HG02884 (cell line): Measurements from ENCODE around the gene MLKL.
"Not testable (repeated sequence)": the region's sequence is repeated elsewhere in the genome, so short reads cannot be mapped to it uniquely, and the experiment has no call there.

ENCODE experiments used
- ATAC-seq: cut with Tn5 transposase; IDR thresholded peaks from one replicate; pipeline ENCODE4 v1.9.1; 2021; ENCODE audit warnings: mild to moderate bottlenecking, moderate library complexity; ENCODE audit not compliant: unreplicated experiment

Gene MLKL

GRCh38 chr16:74700116-74700437, 585 bp downstream of the MLKL start:
- no peak for ATAC-seq

- no peak for ATAC-seq
Observed at GRCh38 chr16:74699666-74700065, 996 bp downstream of the MLKL start.

- no peak for ATAC-seq
Observed at GRCh38 chr16:74698222-74698621, 2.4 kb downstream of the MLKL start.

- ATAC-seq, result peak; percentile 90
Observed at GRCh38 chr16:74695450-74696422, 4.9 kb downstream of the MLKL start.

DNA sequence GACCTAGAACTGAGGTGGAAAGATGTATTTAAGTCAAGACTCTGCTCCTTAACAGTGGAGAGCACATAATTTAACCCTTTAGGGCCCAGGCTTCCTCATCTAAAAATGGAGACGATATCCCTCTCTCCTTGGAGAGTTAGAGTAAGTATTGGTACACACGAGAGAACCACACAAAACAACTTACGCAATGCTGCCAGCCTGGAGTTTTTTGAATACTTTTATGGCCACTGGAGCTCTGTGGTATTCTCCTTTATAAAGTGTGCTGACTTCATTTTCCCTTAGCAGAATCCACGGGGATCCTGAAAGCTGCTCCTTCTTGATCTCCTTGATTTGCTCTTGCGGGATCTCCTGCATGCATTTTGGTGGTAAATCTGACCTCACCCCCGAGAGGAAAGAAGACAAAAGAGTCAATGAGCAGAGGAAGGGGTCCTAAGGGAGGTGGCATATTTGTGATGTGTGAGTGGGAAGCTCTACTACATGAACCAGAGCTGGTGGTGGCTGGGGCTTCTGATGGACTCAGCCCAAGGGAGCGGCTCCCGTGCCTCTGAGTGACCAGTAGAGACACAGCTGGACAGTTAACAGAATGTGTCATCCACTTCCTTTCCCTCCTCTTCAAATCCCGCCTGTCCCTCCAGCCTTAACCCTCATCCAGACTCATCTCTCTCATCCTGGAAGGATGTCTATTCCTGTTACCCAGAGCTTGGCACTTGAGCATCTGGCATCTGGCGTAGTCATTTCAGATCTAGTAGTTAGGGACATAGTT, 9.4 kb downstream of the MLKL start:
- no peak for ATAC-seq

DNA sequence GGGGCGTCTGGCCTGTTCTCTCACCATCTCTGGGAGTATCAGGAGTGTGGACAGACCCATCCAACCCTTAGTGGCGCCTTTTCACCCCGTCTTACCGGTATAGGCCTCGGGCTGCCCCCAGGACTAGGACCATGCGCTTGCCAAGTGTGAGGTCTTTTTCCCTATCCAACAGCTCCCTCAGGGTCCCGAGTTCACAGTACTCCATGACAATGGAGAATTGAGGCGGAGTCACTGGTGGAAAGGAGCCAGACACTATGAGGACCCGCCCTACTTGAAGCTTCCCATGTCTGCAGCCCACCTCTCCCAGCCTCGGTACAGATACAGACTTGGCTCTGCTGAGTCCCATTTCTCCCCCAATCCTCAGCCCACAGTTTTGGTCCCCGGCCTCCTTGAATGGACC, 18.1 kb downstream of the MLKL start:
- no peak for ATAC-seq

DNA sequence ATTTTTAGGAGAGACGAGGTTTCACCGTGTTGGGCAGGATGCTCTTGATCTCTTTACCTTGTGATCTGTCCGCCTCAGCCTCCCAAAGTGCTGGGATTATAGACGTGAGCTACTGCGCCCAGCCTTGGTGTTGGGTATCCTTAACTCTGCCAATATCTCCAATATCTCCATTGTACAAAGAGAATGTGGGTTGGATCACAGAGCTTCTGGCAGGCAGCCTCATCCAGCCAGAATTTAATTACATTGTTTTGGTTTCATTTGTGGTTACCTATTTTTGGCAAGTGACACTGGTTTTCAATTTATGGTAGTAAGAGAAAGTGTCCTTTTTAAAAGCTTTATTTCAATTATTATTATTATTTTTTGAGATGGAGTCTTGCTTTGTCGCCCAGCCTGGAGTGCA, 20.0 kb downstream of the MLKL start:
- no peak for ATAC-seq

GRCh38 chr16:74679983-74680382, 20.7 kb downstream of the MLKL start:
- no peak for ATAC-seq

DNA sequence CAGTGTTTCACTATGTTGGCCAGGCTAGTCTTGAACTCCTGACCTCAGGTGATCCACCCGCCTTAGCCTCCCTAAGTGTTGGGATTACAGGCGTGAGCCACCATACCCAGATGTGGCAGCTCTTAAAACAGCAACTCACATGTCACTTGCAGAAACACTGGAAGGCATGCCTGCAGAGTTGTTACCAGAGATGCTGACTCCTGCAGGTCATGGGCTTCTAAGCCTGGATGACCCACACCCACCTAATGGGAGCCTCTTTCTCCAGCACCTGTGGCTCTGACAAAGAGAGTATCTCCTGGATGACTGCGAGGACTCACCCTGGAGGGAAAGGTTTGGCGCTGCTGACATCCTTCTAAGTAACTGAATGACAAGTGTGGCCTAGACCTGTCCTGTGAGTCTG, 22.8 kb downstream of the MLKL start:
- no peak for ATAC-seq

DNA sequence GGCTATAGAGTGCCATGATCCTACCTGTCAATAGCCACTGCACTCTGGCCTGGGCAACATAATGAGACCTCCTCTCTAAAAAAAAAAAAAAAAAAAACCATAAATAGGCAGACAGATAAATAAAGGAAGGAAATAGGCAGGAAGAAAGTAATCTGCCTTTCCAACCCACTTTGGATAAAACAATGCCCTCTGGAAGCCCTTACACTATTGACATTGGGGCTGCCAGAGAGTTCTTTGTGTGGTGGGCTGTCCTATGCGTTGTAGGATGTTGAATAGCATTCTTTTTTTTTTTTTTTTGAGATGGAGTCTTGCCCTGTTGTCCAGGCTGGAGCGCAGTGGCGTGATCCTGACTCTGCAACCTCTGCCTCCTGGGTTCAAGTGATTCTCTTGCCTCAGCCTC, 26.8 kb downstream of the MLKL start:
- ATAC-seq, result no peak

DNA sequence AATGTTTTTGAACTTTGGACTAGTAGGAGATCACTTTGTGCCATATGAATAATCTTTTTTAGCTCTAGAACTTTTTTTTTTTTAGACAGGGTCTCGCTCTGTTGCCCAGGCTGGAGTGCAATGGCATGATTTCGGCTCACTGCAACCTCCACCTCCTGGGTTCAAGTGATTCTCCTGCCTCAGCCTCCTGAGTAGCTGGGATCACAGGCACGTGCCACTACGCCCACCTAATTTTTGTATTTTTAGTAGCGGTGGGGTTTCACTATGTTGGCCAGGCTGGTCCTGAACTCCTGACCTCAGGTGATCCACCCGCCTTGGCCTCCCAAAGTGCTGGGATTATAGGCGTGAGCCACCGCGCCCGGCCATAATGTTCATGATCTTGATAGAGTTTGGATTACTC, 31.8 kb downstream of the MLKL start:
- ATAC-seq, result not testable (repeated sequence)

DNA sequence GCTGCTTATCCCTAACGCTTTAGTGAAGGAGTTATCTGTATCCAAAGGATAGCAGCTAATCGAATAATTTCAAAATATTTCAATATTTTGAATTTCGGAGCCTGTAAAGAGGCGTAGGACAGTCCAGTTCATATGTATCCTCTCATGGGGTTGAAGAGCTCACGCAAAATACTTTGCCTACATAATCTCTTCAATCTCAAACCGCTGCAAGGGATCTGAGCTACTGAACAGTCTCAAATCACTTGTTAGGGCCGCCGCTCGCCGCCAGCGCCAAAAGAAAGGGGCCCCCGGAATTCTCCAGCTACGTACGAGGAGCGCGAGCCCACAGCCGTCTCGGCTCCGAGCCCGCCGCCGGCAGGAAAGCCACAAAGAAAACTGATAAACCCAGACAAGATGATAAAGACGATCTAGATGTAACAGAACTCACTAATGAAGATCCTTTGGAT, 33.4 kb downstream of the MLKL start:
- no peak for ATAC-seq

DNA sequence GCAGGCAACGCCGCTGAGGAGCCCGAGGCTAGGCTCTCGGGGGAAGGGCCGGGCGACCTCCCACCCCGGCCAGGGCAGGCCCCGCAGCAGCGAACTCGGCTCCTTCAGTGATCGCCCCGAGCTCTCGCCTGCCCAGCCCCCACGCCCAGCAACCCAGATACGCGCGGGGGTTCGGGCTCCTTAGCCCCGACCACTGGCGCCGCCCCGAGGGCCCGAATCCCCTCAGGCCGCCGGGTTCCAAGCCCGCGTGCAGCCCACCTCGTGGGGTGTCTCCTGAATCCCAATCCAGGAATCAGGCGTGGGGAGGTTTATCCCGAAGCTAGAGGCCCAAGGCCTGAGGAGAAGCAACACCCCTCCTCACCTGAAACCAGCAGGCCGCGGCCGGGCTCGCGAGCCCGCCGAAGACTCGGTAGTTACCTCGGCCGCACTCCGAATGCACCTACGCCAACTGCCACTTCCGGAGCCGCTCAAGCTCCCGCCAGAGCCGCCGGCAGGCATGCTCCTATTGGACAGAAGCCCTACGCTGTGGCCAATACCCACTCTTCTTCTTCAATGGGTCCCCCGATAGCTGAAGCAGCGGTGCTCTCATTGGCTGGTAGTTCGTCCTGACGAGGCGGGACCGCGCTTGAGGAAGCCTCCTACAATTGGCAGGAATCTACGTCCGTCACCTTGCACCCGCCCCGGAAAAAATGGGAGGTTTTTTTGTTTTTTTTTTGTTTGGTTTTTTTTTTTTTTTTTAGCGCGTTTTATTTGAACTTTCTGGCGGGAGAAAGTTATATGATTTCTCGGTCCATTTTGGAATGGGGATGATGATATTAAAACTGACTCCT, 34.0 kb downstream of the MLKL start, which contains the start of gene RFWD3:
Gene RFWD3 (minus strand): TSS at position 453 of the 830 bp plus-strand sequence. CDS start 5,428 bp downstream, outside the sequence.
- ATAC-seq, result peak; percentile 100

DNA sequence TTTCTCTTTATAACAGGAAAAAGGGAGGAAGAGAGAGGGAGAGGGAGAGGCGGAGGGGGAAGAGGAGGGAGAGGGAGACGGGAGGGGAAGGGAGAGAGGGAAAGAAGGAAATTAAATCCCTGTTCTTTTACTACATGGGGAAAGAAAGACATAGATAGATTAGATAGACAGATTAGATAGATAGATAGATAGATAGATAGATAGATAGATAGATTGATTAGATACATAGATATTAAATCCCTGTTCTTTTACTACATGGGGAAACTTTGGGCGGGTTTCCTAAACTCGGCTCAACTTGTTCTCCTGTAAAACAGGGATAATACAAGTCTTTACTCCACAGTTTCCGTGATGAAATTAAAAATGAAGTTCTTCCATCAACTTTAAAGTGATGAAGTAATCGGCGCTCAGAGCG, 34.6 kb downstream of the MLKL start:
- no peak for ATAC-seq

GRCh38 chr16:74661064-74661463, 39.6 kb downstream of the MLKL start:
- no peak for ATAC-seq

- no peak for ATAC-seq
Observed at GRCh38 chr16:74660383-74660782, 40.3 kb downstream of the MLKL start.

DNA sequence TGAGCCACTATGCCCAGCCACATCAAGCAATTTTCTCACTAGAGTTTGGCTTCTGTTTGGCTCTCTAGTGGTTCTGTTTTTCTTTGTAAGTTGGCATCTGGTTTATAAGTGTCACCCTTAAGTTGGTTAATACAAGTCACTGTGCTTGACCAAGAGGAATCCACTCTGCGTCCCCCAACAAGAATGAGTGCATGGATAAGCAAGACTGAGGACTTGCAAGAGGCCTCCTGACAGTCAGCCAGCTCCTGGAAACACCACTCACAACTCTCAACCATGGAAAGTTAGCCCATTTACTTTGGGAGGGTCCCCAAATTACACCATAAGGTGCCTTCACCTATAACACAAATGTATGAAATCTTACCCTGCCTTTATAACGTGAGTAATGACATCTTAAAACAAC, 41.6 kb downstream of the MLKL start:
- no peak for ATAC-seq

DNA sequence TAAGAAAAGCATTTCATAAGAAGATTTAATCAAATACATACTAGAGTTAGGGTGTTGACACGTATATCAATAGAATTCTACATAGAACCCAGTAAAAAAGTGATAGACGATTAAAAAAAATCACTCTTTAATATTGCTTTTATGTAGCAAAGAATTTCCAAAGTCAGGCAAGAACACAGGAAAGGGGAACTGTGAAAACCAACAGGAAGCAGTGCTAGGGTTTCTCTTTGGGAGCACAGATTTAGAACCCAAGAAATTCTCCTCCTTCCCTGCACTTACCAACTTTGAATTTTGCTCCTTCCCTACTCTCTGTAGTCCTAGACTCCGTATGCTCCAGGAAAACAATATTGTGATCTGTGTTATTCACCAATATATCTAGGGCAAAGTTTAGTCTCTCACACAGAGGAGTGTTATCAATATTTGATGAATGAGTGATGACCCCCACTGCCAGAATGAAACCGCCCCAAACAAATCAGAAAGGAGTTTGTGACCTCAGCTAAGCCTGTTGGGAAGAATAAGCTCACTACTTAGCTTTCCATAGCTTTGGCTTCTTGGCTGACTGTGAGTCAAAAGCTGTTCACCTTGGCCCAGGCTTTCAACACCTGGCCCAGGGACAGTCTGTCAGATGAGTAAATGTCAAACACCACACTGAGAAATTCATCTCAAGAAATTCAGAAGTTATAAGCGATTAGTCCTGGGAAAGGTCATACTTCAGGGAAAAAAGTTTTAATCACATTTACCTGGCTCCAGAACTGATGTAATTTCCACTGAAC, 42.6 kb downstream of the MLKL start:
- ATAC-seq, result no peak

- ATAC-seq, result no peak
Observed at GRCh38 chr16:74654536-74655050, 46.1 kb downstream of the MLKL start.

DNA sequence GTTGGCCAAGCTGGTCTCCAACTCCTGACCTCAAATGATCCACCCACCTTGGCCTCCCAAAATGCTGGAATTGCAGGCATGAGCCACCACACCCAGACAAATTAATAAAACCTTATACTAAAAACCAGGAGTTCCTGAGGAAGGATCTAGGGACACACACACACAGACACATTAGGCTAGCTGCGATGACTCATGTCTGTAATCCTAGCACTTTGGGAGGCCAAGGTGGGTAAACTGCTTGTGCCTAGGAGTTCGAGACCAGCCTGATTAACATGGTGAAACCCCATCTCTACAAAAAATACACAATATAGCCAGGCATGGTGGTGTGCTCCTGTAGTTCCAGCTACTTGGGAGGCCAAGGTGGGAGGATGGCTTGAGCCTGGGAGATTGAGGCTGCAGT, 47.8 kb downstream of the MLKL start:
- ATAC-seq, result not testable (repeated sequence)
